A549 (cell line): ENCODE results near the gene DMRT1. TPM values are rescaled to one million over a fixed set of nuclear protein-coding genes. Genes with fewer than 3 reads are reported as not detected.

ENCODE experiments used
- ATAC-seq, 2 experiments: fragments of 200-7000 bp in 1 of 2; fragments of >200 bp in 1 of 2; cut with Nextera tagmentation in 1 of 2; cut with Tn5 transposase in 1 of 2; 3 replicates each; pipeline versions ENCODE4 v1.8.0 to v1.9.1; 2018 to 2020; ENCODE audit warnings: mild to moderate bottlenecking in 1 of 2, moderate library complexity in 1 of 2
- CTCF ChIA-PET: fragments of 300-600 bp; sonication (Branson Sonifier 250); formaldehyde crosslinking; extraction: SDS; loops from one replicate; lab custom pipeline; 2021; ENCODE audit warnings: antibody characterized with exemption, inconsistent platforms; lab: Yijun Ruan, JAX
- POLR2A ChIA-PET: fragments of 350-600 bp; formaldehyde crosslinking; extraction: SDS; loops from one replicate; lab custom pipeline; 2021; ENCODE audit warnings: antibody characterized with exemption, inconsistent platforms; lab: Yijun Ruan, JAX
- DNase-seq, 2 experiments: peaks; one replicate each; pipeline versions ENCODE4 v3.0.0 to v3.0.0-alpha.2; 2011 to 2016; ENCODE audit warnings: low read depth in 1 of 2, low spot score in 1 of 2
- FAIRE-seq: peaks from 2 replicates; lab custom pipeline; 2011; peaks lifted over from hg19 to GRCh38; lab: Jason Lieb, UNC
- H3K27ac ChIP-seq, 2 experiments: fragments of >200 bp; sonication (Bioruptor Twin); formaldehyde crosslinking; 3 replicates each; pipeline ENCODE4 v1.5.1; 2016 to 2017
- H3K4me1 ChIP-seq: fragments of >200 bp; sonication (Bioruptor Twin); formaldehyde crosslinking; 3 replicates; pipeline ENCODE4 v1.6.1; 2016
- H3K4me2 ChIP-seq: fragments of >200 bp; sonication (Bioruptor Twin); formaldehyde crosslinking; 3 replicates; pipeline ENCODE4 v1.6.1; 2016
- H3K4me3 ChIP-seq: fragments of >200 bp; sonication (Bioruptor Twin); formaldehyde crosslinking; 3 replicates; pipeline ENCODE4 v1.5.1; 2016
- H3K9me3 ChIP-seq: fragments of >200 bp; sonication (Bioruptor Twin); formaldehyde crosslinking; 3 replicates; pipeline ENCODE4 v1.6.1; 2016
- ATOH8 ChIP-seq: fragments of 250-450 bp; sonication (Bioruptor Pico); IDR thresholded peaks from 2 replicates; pipeline ENCODE4 v1.5.0; 2020; ENCODE audit warnings: low read depth, mild to moderate bottlenecking, moderate library complexity
- BHLHE40 ChIP-seq: IDR thresholded peaks from 2 replicates; pipeline ENCODE4 v1.6.1; 2012; ENCODE audit warnings: low read depth, low read length, inconsistent platforms
- CHD2 ChIP-seq: fragments of 150-350 bp; IDR thresholded peaks from 2 replicates; pipeline ENCODE4 v1.6.1; 2014; ENCODE audit warnings: low read length; ENCODE audit not compliant: partially characterized antibody
- FOSB ChIP-seq: fragments of 250-450 bp; sonication (Bioruptor Pico); IDR thresholded peaks from 2 replicates; pipeline ENCODE4 v1.5.0; 2020; ENCODE audit warnings: mild to moderate bottlenecking, moderate library complexity
- FOXS1 ChIP-seq: fragments of 250-450 bp; sonication (Bioruptor Pico); IDR thresholded peaks from 2 replicates; pipeline ENCODE4 v1.5.0; 2020; ENCODE audit warnings: mild to moderate bottlenecking, moderate library complexity
- HDAC2 ChIP-seq: fragments of 200-600 bp; sonication (generic); IDR thresholded peaks from 2 replicates; pipeline ENCODE4 v1.6.1; 2016
- JUN ChIP-seq, 2 experiments: fragments of >200 bp; sonication (Bioruptor Twin); formaldehyde crosslinking; IDR thresholded peaks; 2 replicates in 1 of 2; 3 replicates in 1 of 2; pipeline ENCODE4 v1.6.1; 2016 to 2017
- JUNB ChIP-seq: fragments of >200 bp; sonication (Bioruptor Twin); formaldehyde crosslinking; IDR thresholded peaks from 2 replicates; pipeline ENCODE4 v1.6.1; 2016
- KDM5A ChIP-seq: fragments of 200-600 bp; sonication (generic); IDR thresholded peaks from 2 replicates; pipeline ENCODE4 v1.6.1; 2016; ENCODE audit warnings: antibody characterized with exemption, mild to moderate bottlenecking
- MAFK ChIP-seq: fragments of 450-650 bp; IDR thresholded peaks from 2 replicates; pipeline ENCODE4 v1.6.1; 2014; ENCODE audit not compliant: partially characterized antibody
- MAX ChIP-seq: IDR thresholded peaks from 2 replicates; pipeline ENCODE4 v1.6.1; 2012
- MAZ ChIP-seq: fragments of 150-350 bp; IDR thresholded peaks from 2 replicates; pipeline ENCODE4 v1.6.1; 2014; ENCODE audit warnings: antibody characterized with exemption, low read depth, low read length, borderline replicate concordance
- NFE2L2 ChIP-seq: fragments of 150-350 bp; conservative IDR thresholded peaks from 2 replicates; pipeline ENCODE4 v1.6.1; 2014; ENCODE audit warnings: low read length
- NPAS2 ChIP-seq: fragments of 250-450 bp; sonication (Bioruptor Pico); IDR thresholded peaks from 2 replicates; pipeline ENCODE4 v1.8.0; 2022; ENCODE audit warnings: mild to moderate bottlenecking, moderate library complexity, borderline replicate concordance
- NR3C1 ChIP-seq: fragments of >200 bp; sonication (Bioruptor Twin); formaldehyde crosslinking; IDR thresholded peaks from 3 replicates; pipeline ENCODE4 v1.6.1; 2017
- PBX3 ChIP-seq: IDR thresholded peaks from 2 replicates; pipeline ENCODE4 v1.6.1; 2012
- POLR2A ChIP-seq: IDR thresholded peaks from 2 replicates; pipeline ENCODE4 v1.6.1; 2012; ENCODE audit warnings: mild to moderate bottlenecking, low read length
- RAD21 ChIP-seq, 2 experiments: fragments of >200 bp in 1 of 2; sonication (Bioruptor Twin) in 1 of 2; formaldehyde crosslinking in 1 of 2; IDR thresholded peaks in 1 of 2; conservative IDR thresholded peaks in 1 of 2; 2 replicates in 1 of 2; 3 replicates in 1 of 2; pipeline ENCODE4 v1.6.1; 2012 to 2018; ENCODE audit warnings: inconsistent platforms in 1 of 2
- RARB ChIP-seq: fragments of 250-450 bp; sonication (Bioruptor Pico); IDR thresholded peaks from 2 replicates; pipeline ENCODE4 v1.8.0; 2021; ENCODE audit warnings: mild to moderate bottlenecking, moderate library complexity
- SREBF2 ChIP-seq: fragments of 450-650 bp; IDR thresholded peaks from 2 replicates; pipeline ENCODE4 v1.6.1; 2014; ENCODE audit warnings: mild to moderate bottlenecking, moderate library complexity
- ZSCAN20 ChIP-seq: fragments of 250-450 bp; sonication (Bioruptor Pico); IDR thresholded peaks from 2 replicates; pipeline ENCODE4 v1.8.0; 2022; ENCODE audit warnings: mild to moderate bottlenecking, moderate library complexity
- WGBS: methylation state at CpG from one replicate; pipeline ENCODE4 v1.1.6; 2017; ENCODE audit errors: missing lambda C conversion rate; 5-methylcytosine and 5-hydroxymethylcytosine counted together
- polyA plus RNA-seq, 4 experiments: library from polyadenylated mRNA; depleted of rRNA in 3 of 4; stranded (reverse); fragments of >200 nt; fragmentation: RNase III in 1 of 4; extraction: RNeasy Plus Mini Kit Qiagen cat#74134 plus additional on column Dnase treatment in 1 of 4; gene quantifications; 2 replicates in 3 of 4; 3 replicates in 1 of 4; pipeline ENCODE4 v1.2.3, GENCODE V29; 2011 to 2017

The DMRT1 gene
- polyA plus RNA-seq, 2 of the 4 experiments (the other 2 are of a cell fraction) = not detected

DNA sequence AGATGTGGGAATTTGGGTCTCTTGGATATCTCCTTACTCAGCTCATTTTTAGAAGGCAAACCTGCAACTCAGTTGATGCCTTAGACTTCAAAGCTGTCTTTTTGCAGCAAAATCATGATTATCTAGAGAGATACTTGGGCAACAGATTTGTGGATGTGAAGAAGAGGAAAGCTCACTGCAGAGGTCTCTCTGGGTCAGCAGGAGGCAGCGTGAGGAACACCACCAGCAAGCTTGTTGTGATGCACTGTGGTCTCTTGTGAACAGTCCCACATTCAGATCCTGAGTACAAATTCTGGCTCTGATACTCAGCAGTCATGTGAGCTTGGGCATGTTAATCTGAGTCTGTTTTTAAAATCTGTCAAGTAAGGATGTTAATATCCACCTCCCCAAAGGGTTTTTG, 108.6 kb downstream of the DMRT1 start:
- Histone ChIP-seq H3K27ac (no peak overlapping the region), H3K9me3 (no peaks in the 10 kb centered on the region), H3K4me3 (no peak overlapping the region), H3K4me2 (no peak overlapping the region), H3K4me1 (no peaks in the 10 kb centered on the region)
- POLR2A ChIA-PET = interaction anchor here (0.5 kb wide), 1 partner anchor 35 kb away, joined by 8 read pairs; no protein-coding TSS in a partner anchor
- FAIRE-seq (no peak), DNase-seq (no peak), ATAC-seq (no peak)
- 7% methylated on average over 1 of the region's 1 CpG for WGBS
- CTCF ChIA-PET = interaction anchor here (1.8 kb wide), 1 partner anchor 60 kb away, joined by 6 read pairs; no protein-coding TSS in a partner anchor
- TF ChIP-seq RARB (CRISPR knock-in tag) = no peak
- no peak for TF ChIP-seq BHLHE40
- no peak for TF ChIP-seq RAD21 (conservative IDR thresholded peaks at IDR 0.05 in 1 of 2, IDR thresholded peaks at IDR 0.05 in 1 of 2)
- no peak for TF ChIP-seq JUNB
- no peak for TF ChIP-seq FOSB (CRISPR knock-in tag)
- TF ChIP-seq JUN (IDR thresholded peaks at IDR 0.05) = no peak
- TF ChIP-seq NPAS2 (CRISPR knock-in tag) = no peak
- TF ChIP-seq PBX3 = no peak
- TF ChIP-seq MAFK = no peak
- TF ChIP-seq MAZ = no peak
- no peak for TF ChIP-seq FOXS1
- no peak for TF ChIP-seq ATOH8
- no peak for TF ChIP-seq KDM5A
- no peak for TF ChIP-seq CHD2

GRCh38 chr9:952546-952945, 111.0 kb downstream of the DMRT1 start:
- no peak for DNase-seq
- ATAC-seq = no peak
- ChIA-PET CTCF (interaction anchor here (1.1 to 1.6 kb wide), 2 partner anchors 46 to 58 kb away, joined by 3 to 5 read pairs; no protein-coding TSS in a partner anchor), POLR2A (no interaction called here)
- TF ChIP-seq HDAC2 (no peak), NFE2L2 (no peak), MAFK (no peak), BHLHE40 (no peak), FOXS1 (no peak), MAX (no peak), NR3C1 (no peak), ZSCAN20 (CRISPR knock-in tag) (no peak), POLR2A (no peak), SREBF2 (no peak)
- Histone ChIP-seq H3K4me2 (no peak overlapping the region), H3K4me3 (no peak overlapping the region), H3K27ac (no peak overlapping the region), H3K4me1 (no peaks in the 10 kb centered on the region), H3K9me3 (no peaks in the 10 kb centered on the region)
- 10% methylated on average over 4 of the region's 4 CpGs for WGBS
- FAIRE-seq = no peak

- TF ChIP-seq PBX3 = no peak
- 4% methylated on average over 4 of the region's 4 CpGs for WGBS
- FAIRE-seq (no peak), DNase-seq (no peak), ATAC-seq (no peak)
- H3K9me3 ChIP-seq = no peaks in the 10 kb centered on the region
- H3K4me2 ChIP-seq = no peak overlapping the region
- no peak overlapping the region for H3K27ac ChIP-seq
- ChIA-PET CTCF (no interaction called here), POLR2A (no interaction called here)
- H3K4me1 ChIP-seq = no peaks in the 10 kb centered on the region
- no peak overlapping the region for H3K4me3 ChIP-seq
Observed at GRCh38 chr9:959105-959504, 117.6 kb downstream of the DMRT1 start.
